NB4 (cell line): ENCODE measurements around the gene PDE4D.

ENCODE experiments used
- DNase-seq: peaks from one replicate; pipeline ENCODE4 v3.0.0; 2010; ENCODE audit warnings: low read depth
- H3K4me3 ChIP-seq: one replicate; pipeline ENCODE4 v1.5.1; 2011; ENCODE audit warnings: mild to moderate bottlenecking, low read depth, low read length, moderate library complexity
- MYC ChIP-seq: IDR thresholded peaks from 2 replicates; pipeline ENCODE4 v1.6.1; 2011; ENCODE audit warnings: low read depth, low read length
- POLR2A ChIP-seq: IDR thresholded peaks from 2 replicates; pipeline ENCODE4 v1.6.1; 2011; ENCODE audit warnings: mild to moderate bottlenecking; ENCODE audit not compliant: insufficient read length; ENCODE audit errors: extremely low read depth
- TF ChIP-seq, protein P1 (sequence below): IDR thresholded peaks from 2 replicates; pipeline ENCODE4 v1.6.1; 2011; ENCODE audit warnings: low read depth, low read length
- TF ChIP-seq, protein P2 (sequence below): IDR thresholded peaks from one replicate; pipeline ENCODE4 v1.5.1; 2012; ENCODE audit warnings: low read depth, low read length

PDE4D gene

DNA sequence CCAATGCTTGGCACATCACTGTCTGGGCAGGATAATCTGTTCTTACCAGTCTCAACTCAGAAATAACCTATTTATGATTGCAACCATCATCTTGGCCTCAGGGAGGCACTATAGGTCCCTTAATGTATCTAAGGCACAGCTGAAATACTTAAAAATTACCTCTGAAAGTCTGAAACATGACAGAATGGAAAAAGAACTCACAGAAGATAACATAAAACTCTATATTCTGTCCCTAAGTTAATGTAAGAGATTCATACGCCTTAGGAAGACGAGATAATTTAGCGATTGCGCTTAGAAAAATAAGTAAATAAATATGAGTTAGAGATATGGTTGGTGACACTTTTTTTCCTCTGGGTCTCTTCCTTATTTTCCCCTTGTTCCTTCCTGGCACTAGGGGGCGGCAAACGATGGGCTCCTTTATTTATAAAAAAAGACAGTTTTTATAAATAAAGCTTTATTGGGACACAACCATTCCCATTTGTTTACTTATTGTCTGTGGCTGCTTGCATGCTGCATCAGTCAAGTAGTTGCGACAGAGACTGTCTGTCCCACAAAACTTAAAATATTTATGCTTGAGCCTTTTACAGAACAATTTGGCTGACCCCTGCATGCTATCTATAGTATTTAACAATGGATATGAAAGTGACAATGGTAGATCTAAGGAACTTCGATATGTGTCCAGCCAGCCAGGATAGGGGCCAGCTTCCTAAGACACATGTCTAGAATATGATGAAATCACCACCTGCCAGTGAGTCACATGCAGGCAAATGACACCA is 79.6 kb downstream of the PDE4D start:
- TF ChIP-seq, protein P1, sequence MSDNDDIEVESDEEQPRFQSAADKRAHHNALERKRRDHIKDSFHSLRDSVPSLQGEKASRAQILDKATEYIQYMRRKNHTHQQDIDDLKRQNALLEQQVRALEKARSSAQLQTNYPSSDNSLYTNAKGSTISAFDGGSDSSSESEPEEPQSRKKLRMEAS, result peak; percentile 79
- TF ChIP-seq, protein P2, sequence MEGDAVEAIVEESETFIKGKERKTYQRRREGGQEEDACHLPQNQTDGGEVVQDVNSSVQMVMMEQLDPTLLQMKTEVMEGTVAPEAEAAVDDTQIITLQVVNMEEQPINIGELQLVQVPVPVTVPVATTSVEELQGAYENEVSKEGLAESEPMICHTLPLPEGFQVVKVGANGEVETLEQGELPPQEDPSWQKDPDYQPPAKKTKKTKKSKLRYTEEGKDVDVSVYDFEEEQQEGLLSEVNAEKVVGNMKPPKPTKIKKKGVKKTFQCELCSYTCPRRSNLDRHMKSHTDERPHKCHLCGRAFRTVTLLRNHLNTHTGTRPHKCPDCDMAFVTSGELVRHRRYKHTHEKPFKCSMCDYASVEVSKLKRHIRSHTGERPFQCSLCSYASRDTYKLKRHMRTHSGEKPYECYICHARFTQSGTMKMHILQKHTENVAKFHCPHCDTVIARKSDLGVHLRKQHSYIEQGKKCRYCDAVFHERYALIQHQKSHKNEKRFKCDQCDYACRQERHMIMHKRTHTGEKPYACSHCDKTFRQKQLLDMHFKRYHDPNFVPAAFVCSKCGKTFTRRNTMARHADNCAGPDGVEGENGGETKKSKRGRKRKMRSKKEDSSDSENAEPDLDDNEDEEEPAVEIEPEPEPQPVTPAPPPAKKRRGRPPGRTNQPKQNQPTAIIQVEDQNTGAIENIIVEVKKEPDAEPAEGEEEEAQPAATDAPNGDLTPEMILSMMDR, result peak; percentile 48
- no peak for TF ChIP-seq POLR2A
- peak; percentile 51; the same call in 1 of the 2 replicates for TF ChIP-seq MYC
- DNase-seq, result peak; percentile 80
- H3K4me3 ChIP-seq, result no peak overlapping the region

DNA sequence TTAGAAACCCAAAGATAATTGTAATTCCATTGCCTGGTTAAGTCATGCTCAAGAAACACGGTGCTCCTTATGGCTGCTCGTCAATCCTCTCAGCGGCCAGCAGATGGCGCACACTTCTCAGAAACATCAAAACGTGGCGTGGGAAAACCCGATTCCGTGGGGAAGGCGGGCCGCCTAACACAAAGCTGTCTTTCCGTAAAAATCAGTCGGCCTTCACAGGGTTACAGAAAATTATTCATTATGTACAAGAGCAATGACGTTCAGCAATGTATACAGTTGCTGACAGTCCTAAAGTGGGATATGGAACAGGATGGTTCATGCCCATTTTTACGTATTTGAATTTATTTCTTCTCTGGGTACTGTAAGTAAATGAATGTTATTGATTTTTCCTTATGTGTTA is 83.5 kb downstream of the PDE4D start:
- TF ChIP-seq MYC (peak; percentile 81), POLR2A (no peak)
- TF ChIP-seq, protein P2, result peak; percentile 77
- TF ChIP-seq, protein P1, result peak; percentile 77
- DNase-seq, result peak; percentile 81
- peak overlapping the region; percentile 34 for H3K4me3 ChIP-seq

DNA sequence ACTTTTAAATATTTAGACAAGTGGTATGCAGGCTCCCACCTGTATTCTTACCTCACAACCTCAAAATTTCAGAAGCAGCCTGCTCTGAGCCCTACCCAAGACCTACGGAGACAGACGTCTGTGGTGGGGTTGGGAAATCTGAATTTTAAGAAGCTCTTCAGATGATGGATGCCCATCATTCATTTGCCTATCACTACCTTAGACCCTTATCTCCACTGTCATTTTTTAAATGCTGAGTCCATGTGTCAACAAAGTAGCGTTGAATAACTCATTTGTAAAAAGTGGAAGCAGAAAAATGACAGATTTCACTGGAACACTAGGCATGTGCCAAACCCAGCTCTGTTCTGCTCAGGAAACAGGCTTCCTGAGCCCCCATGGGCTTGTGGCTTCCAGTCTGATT is 85.7 kb downstream of the PDE4D start:
- H3K4me3 ChIP-seq, result no peak overlapping the region
- no peak for DNase-seq
- TF ChIP-seq MYC, result no peak

DNA sequence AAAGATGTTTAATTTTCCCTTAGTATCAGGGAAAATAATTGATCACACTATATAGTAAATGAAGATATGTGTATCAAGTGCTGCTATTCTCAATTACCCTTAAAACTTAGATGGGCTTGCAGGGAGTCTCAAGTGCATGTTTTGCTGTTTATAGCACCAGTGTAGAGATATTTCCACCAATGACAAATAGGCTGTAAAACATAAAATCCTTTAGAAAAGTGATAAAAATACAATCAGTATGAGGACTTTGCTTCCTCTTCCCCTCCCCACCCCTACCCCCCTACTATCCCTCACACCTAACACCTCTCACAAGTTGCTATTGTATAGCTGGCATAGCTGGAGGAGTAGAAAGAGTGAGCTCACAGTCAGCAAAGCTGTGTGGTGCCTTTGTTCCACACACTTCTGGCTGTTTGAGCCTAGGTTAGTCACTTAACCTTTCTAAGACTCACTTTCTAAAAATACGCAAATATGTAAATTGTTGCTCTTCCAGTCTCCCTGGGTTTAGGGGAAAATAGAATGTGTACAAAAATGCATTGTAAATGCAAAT is 93.1 kb downstream of the PDE4D start:
- no peak overlapping the region for H3K4me3 ChIP-seq
- DNase-seq, result no peak
- TF ChIP-seq POLR2A, result no peak
- TF ChIP-seq, protein P2, result no peak
- TF ChIP-seq, protein P1, result no peak
- TF ChIP-seq MYC, result no peak

DNA sequence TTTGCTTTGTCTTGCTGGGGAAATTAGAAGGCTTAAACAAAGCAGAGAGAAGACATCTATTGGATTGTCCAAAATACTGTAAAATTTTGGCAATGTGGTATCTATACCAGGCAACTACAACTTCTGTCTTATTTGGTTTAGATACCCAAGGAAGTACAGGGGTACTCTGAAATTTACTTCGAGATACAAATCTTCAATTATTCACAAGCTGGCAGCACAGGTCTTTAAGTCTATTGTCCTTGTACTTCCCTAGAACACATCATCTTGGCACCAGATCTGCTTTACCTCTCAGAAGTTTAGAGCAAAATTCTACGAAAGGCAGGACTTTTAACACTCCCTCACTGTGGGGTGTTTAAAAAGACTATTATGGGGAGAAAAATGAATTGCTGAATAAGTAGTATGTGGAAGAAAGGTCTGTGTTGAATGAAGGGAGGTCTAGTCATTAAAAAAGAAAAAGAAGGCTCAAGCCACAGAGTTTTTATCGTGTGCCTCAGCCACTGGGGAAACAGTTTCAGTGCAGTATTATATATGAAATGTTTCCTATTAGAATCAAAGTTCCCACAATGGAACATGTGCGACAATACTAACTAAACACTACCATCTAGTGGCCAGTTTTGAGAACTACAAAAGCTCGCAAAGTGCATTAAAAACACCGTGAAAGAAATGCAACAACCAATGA is 93.7 kb downstream of the PDE4D start:
- no peak overlapping the region for H3K4me3 ChIP-seq
- TF ChIP-seq POLR2A (no peak), MYC (no peak)
- TF ChIP-seq, protein P2, result peak; percentile 52
- TF ChIP-seq, protein P1, result peak; percentile 57
- DNase-seq, result peak; percentile 58

DNA sequence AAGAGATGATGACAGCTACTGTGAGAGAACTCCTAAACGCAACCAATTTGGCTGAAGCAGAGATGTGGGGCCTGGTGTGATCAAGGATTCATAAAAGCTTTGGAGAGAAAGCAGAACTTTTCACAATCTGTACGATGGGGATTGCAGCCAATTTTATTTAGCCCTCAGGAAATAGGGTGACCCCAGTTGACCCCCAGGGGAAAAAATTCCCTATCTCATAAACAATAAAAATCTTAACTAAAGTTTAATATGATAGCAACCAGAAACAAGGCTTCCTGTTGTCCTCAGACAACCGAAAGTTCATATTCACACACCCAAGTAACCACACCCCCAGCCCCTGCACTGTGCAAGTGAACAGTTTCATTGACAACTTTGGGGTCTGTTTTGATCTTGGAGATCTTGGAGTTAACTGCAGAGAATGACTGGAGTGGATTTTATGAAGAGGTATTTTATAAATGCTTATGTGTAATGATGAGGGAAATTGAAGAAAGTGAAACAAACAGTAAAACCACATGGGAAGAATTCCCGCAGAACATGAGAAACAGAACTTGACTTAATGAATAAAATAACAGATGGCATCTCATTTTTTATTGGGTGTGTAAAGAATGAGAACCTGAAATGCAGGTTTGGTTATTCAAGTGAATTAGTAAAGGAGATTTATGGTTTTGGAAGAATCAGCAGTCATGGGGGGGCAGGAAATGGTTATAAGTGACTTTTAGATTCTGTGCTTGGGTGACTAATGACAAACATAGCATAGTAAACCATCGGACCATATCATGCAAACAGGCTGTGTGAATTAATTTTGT is 94.5 kb downstream of the PDE4D start:
- DNase-seq, result no peak
- TF ChIP-seq, protein P2, result no peak
- TF ChIP-seq MYC (no peak), POLR2A (no peak)
- TF ChIP-seq, protein P1, result no peak
- no peak overlapping the region for H3K4me3 ChIP-seq
